ENCODE results near the gene STARD10.

Gene STARD10

DNA sequence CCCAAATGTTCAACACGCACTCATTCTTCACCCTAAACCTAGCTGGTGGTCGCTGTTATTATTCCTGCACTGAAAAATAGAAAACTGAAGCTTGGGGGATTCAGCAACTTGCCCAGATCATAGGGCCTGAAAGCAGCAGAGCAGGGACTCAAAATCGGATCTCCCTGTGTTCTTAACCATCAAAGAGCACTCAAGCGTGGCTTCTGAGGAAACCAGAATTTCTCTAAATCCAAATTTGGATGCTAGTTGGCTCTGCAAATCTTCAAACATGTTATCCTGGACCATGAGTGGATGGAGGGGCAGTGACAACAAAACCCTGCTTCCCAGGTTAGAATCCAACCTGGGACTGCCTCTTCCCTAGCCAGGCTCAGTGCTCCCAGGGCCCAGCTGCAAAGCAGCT, 30.0 kb downstream of the STARD10 start:
- Histone ChIP-seq H3K4me2 (ENCODE audit: low read length) (no peak overlapping the region), H3K4me3 (ENCODE audit: low read depth, low read length, poor library complexity, severe bottlenecking) (no peak overlapping the region), H3K27me3 (ENCODE audit: insufficient read depth, low read length) (peaks cover 4% of the 10 kb centered on the region; the same call in 1 of the 2 replicates), H3K79me2 (ENCODE audit: insufficient read depth, low read length) (no peaks in the 10 kb centered on the region), H3K9me3 (ENCODE audit: low read length) (no peaks in the 10 kb centered on the region), H3K36me3 (ENCODE audit: insufficient read depth, low read length) (no peaks in the 10 kb centered on the region), H3K4me1 (ENCODE audit: insufficient read depth, low read length, severe bottlenecking) (no peaks in the 10 kb centered on the region), H3K9ac (ENCODE audit: low read length) (no peak overlapping the region), H2AFZ (ENCODE audit: low read length) (no peak overlapping the region), H3F3A (ENCODE audit: insufficient read depth, low read length) (no peaks in the 10 kb centered on the region), H3K27ac (ENCODE audit: low read depth, low read length, poor library complexity, severe bottlenecking) (no peak overlapping the region), H3K9me2 (ENCODE audit: low read depth, low read length) (no peaks in the 10 kb centered on the region), H4K20me1 (ENCODE audit: insufficient read depth, low read length) (no peaks in the 10 kb centered on the region)
- TF ChIP-seq EZH2 (IDR thresholded peaks at IDR 0.05; ENCODE audit: borderline replicate concordance, low read length) (no peak), CTCF (IDR thresholded peaks at IDR 0.05; ENCODE audit: low read length) (no peak)

DNA sequence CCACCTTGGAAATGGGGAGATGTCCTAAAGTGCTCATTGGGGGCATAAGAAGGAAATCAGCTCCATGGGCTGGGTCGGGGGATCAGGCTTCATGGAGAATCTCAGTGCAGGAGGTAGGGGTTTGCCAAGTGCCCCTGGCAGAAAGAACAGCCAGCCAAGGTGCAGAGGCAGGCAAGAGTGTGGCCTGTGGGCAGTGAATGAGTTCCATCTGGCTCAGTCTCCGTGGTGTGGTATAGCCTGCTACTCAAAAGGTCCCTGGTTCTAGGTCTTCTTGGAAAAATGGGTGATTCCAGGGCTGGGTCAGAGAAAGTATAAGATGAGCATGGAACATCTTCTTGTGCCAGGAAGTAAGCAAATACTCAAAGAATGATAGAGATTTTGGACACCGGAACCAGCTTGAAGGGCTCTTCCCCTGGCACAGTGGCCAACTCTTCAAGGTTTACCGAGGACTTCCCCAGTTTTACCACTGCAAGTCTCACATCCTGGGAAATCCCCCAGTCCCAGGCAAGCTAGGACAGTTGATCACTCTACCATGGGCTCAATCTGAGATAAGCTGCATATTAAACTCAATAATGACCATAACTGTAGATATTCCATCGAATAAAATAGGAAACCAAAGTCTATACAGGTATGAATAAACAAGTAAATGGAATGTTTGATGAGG, 31.1 kb downstream of the STARD10 start:
- Histone ChIP-seq H2AFZ (ENCODE audit: low read length) (no peak overlapping the region), H3K4me3 (ENCODE audit: low read depth, low read length, poor library complexity, severe bottlenecking) (no peak overlapping the region), H3F3A (ENCODE audit: insufficient read depth, low read length) (no peaks in the 10 kb centered on the region), H3K27me3 (ENCODE audit: insufficient read depth, low read length) (peaks cover 4% of the 10 kb centered on the region; the same call in 1 of the 2 replicates), H3K79me2 (ENCODE audit: insufficient read depth, low read length) (no peaks in the 10 kb centered on the region), H3K27ac (ENCODE audit: low read depth, low read length, poor library complexity, severe bottlenecking) (no peak overlapping the region), H3K4me1 (ENCODE audit: insufficient read depth, low read length, severe bottlenecking) (no peaks in the 10 kb centered on the region), H3K9me2 (ENCODE audit: low read depth, low read length) (no peaks in the 10 kb centered on the region), H3K4me2 (ENCODE audit: low read length) (no peak overlapping the region), H4K20me1 (ENCODE audit: insufficient read depth, low read length) (no peaks in the 10 kb centered on the region), H3K9me3 (ENCODE audit: low read length) (no peaks in the 10 kb centered on the region), H3K9ac (ENCODE audit: low read length) (no peak overlapping the region), H3K36me3 (ENCODE audit: insufficient read depth, low read length) (no peaks in the 10 kb centered on the region)
- TF ChIP-seq CTCF (IDR thresholded peaks at IDR 0.05; ENCODE audit: low read length), result no peak
- TF ChIP-seq EZH2 (IDR thresholded peaks at IDR 0.05; ENCODE audit: borderline replicate concordance, low read length), result no peak

DNA sequence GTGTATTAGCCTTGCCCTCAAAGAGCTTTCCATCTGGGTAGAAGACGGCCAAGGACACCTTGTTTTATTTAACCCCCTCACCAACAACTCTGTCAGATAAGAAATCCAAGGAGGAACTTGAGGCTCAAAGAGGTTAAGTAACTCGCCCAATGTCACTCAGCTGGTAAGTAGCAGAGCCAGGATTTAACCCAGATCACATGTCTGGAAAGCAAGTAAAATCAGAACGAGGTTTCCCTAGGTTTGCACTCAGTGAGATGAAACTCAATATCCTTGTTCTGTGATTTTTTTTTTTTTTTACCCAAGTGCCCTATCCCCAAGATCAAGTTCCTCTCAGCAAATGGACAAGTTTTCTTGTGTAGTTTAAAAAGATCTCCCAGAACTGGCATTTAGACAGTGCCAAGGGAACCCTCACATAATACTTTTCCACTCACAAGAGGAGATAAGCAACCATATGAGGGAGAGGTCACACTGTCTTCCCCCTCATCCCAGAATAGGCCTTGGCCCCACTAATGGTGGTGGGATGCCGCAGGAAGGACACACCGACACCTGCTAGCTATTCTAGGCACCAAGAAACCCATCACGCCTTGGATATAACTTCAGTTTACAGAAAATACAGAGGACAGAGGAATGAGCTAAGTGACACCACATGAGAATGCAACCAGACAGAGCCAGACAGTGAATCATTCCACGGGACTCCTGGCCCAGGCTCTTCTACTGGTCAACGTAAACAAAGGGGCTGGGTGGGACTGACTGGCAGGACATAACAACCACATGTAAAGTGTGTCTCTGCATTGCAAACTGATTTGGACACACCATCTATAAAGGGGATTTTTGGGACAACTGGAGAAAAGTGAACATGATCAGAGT, 33.1 kb downstream of the STARD10 start:
- no peak overlapping the region for H3K27ac ChIP-seq (ENCODE audit: low read depth, low read length, poor library complexity, severe bottlenecking)
- no peaks in the 10 kb centered on the region for H3K4me1 ChIP-seq (ENCODE audit: insufficient read depth, low read length, severe bottlenecking)
- TF ChIP-seq CTCF (IDR thresholded peaks at IDR 0.05; ENCODE audit: low read length), result no peak
- TF ChIP-seq EZH2 (IDR thresholded peaks at IDR 0.05; ENCODE audit: borderline replicate concordance, low read length), result no peak
- H3K9ac ChIP-seq (ENCODE audit: low read length), result no peak overlapping the region
- H3K9me2 ChIP-seq (ENCODE audit: low read depth, low read length), result no peaks in the 10 kb centered on the region
- H3K79me2 ChIP-seq (ENCODE audit: insufficient read depth, low read length), result no peaks in the 10 kb centered on the region
- no peak overlapping the region for H2AFZ ChIP-seq (ENCODE audit: low read length)
- H3K4me3 ChIP-seq (ENCODE audit: low read depth, low read length, poor library complexity, severe bottlenecking), result no peak overlapping the region
- no peaks in the 10 kb centered on the region for H3K36me3 ChIP-seq (ENCODE audit: insufficient read depth, low read length)
- no peaks in the 10 kb centered on the region for H3F3A ChIP-seq (ENCODE audit: insufficient read depth, low read length)
- H3K4me2 ChIP-seq (ENCODE audit: low read length), result no peak overlapping the region
- peaks cover 4% of the 10 kb centered on the region for H3K27me3 ChIP-seq (ENCODE audit: insufficient read depth, low read length)
- H4K20me1 ChIP-seq (ENCODE audit: insufficient read depth, low read length), result no peaks in the 10 kb centered on the region
- H3K9me3 ChIP-seq (ENCODE audit: low read length), result no peaks in the 10 kb centered on the region
